ENCODE data around the gene OR8A1. TPM values are rescaled to one million over a fixed set of nuclear protein-coding genes. Genes with fewer than 3 reads are reported as not detected.

OR8A1 gene
- total and polyA plus RNA-seq, 2 of the 4 experiments (the other 2 are of a cell fraction): not detected

- Histone ChIP-seq H2BK20ac (ENCODE audit: low read depth, low read length) (no peak overlapping the region), H3K27me3 (ENCODE audit: control insufficient read depth, insufficient read depth, low read length) (peaks cover 6% of the 10 kb centered on the region), H3K36me3 (ENCODE audit: control insufficient read depth, insufficient read depth, low read length) (no peaks in the 10 kb centered on the region), H2AK5ac (ENCODE audit: low read depth, low read length) (no peak overlapping the region), H2AK9ac (replicated peaks; ENCODE audit: low read depth, low read length, poor library complexity) (no peak overlapping the region), H3K4me3 (ENCODE audit: insufficient read depth, low read depth, low read length) (no peak overlapping the region), H3K9ac (ENCODE audit: low read depth, low read length) (no peak overlapping the region), H2BK120ac (ENCODE audit: low read depth, low read length) (no peak overlapping the region), H2BK15ac (ENCODE audit: low read depth, low read length) (no peak overlapping the region), H4K91ac (ENCODE audit: insufficient read depth, low read depth, low read length) (no peak overlapping the region), H4K20me1 (ENCODE audit: insufficient read depth, low read length) (no peaks in the 10 kb centered on the region), H2BK5ac (ENCODE audit: low read depth, low read length, poor library complexity, severe bottlenecking) (no peak overlapping the region), H4K5ac (ENCODE audit: low read depth, low read length) (no peak overlapping the region), H3K4ac (ENCODE audit: low read depth, low read length) (no peak overlapping the region), H3K27ac (ENCODE audit: insufficient read depth, low read length) (no peak overlapping the region), H3K4me2 (ENCODE audit: low read depth, low read length) (no peak overlapping the region), H3K4me1 (ENCODE audit: control insufficient read depth, insufficient read depth, low read length) (no peaks in the 10 kb centered on the region), H3K18ac (ENCODE audit: low read depth, low read length) (no peak overlapping the region), H2AFZ (replicated peaks; ENCODE audit: low read length, poor library complexity) (no peak overlapping the region), H3K9me1 (ENCODE audit: insufficient read depth, low read length) (no peaks in the 10 kb centered on the region), H3K56ac (ENCODE audit: extremely low read depth, insufficient read depth, low read length) (no peak overlapping the region), H3K14ac (replicated peaks; ENCODE audit: low read depth, low read length) (no peak overlapping the region), H3K9me3 (ENCODE audit: control insufficient read depth, insufficient read depth, low read length) (no peaks in the 10 kb centered on the region), H3K23ac (ENCODE audit: low read depth, low read length) (no peak overlapping the region), H4K8ac (ENCODE audit: low read depth in 2 of 2, low read length in 2 of 2) (no peak overlapping the region), H3K79me1 (ENCODE audit: low read depth in 1 of 2, low read length in 2 of 2) (no peaks in the 10 kb centered on the region)
- in situ Hi-C loops (cut with MboI; ENCODE audit: low sequenced_read_pairs) (loop anchor here (25.0 kb wide), 1 partner anchor 530 kb away; no protein-coding TSS in a partner anchor), dilution Hi-C loops (cut with HindIII; ENCODE audit: low sequenced_read_pairs, unreplicated experiment) (no loop called here), intact Hi-C loops (cut with micrococcal nuclease) (no loop called here)
- 50% methylated on average over 1 of the region's 6 CpGs; no CpG with 5 or more reads in 1 of the 2 experiments for WGBS, 2 experiments (ENCODE audit: extremely low coverage in 2 of 2, insufficient read length in 1 of 2)
- DNase-seq (no peak), ATAC-seq (ENCODE audit: low read depth) (no peak)
- BruUV-seq (replicated peaks): no TSS peak
- CTCF ChIA-PET: no interaction called here
- TF ChIP-seq USF2 (IDR thresholded peaks at IDR 0.05; ENCODE audit: low read depth, low read length) (no peak), RAD21 (IDR thresholded peaks at IDR 0.05; ENCODE audit: low read length) (no peak), RCOR1 (IDR thresholded peaks at IDR 0.05; ENCODE audit: insufficient replicate concordance, low read length) (no peak), MXI1 (IDR thresholded peaks at IDR 0.05; ENCODE audit: borderline replicate concordance, low read depth, low read length) (no peak), RFX5 (IDR thresholded peaks at IDR 0.05; ENCODE audit: low read depth, low read length) (no peak), ELK1 (IDR thresholded peaks at IDR 0.05; ENCODE audit: borderline replicate concordance, low read depth, low read length) (no peak), FOS (IDR thresholded peaks at IDR 0.05; ENCODE audit: low read depth, low read length) (no peak), MAFK (IDR thresholded peaks at IDR 0.05; ENCODE audit: low read depth, low read length) (no peak), SMC3 (IDR thresholded peaks at IDR 0.05; ENCODE audit: low read depth, low read length) (no peak), CTCF (conservative IDR thresholded peaks at IDR 0.05; ENCODE audit: low read depth, low read length) (no peak), MAZ (IDR thresholded peaks at IDR 0.05; ENCODE audit: borderline replicate concordance, low read depth, low read length) (no peak), BHLHE40 (IDR thresholded peaks at IDR 0.05; ENCODE audit: low read depth, low read length) (no peak), CEBPB (IDR thresholded peaks at IDR 0.05; ENCODE audit: low read depth, low read length) (no peak)
- POLR2A ChIA-PET (ENCODE audit: unreplicated experiment): no interaction called here
These were observed 22.8 kb downstream of the OR8A1 start for GRCh38 chr11:124592627-124593026.
